Endodermal cell (in vitro differentiated cells): ENCODE data around the gene SGPP2. TPM values are rescaled to one million over a fixed set of nuclear protein-coding genes. Genes with fewer than 3 reads are reported as not detected.

Experiments used
- DNase-seq: peaks from one replicate; pipeline ENCODE4 v3.0.0-alpha.2; 2017
- H3K27ac ChIP-seq: 2 replicates; pipeline ENCODE4 v1.5.1; 2013; ENCODE audit warnings: mild to moderate bottlenecking, low read depth, low read length, moderate library complexity
- H3K27me3 ChIP-seq: 2 replicates; pipeline ENCODE4 v1.6.1; 2013; ENCODE audit warnings: mild to moderate bottlenecking, low read length, moderate library complexity; ENCODE audit not compliant: insufficient read depth, control insufficient read depth, poor library complexity, severe bottlenecking
- H3K36me3 ChIP-seq: 2 replicates; pipeline ENCODE4 v1.7.0; 2013; ENCODE audit warnings: mild to moderate bottlenecking, low read length, moderate library complexity; ENCODE audit not compliant: control insufficient read depth, insufficient read depth
- H3K4me1 ChIP-seq: one replicate; pipeline ENCODE4 v1.7.0; 2013; ENCODE audit warnings: low read length; ENCODE audit not compliant: control insufficient read depth, insufficient read depth
- H3K4me3 ChIP-seq: 2 replicates; pipeline ENCODE4 v1.5.1; 2013; ENCODE audit warnings: mild to moderate bottlenecking, low read length, moderate library complexity
- H3K9ac ChIP-seq: 2 replicates; pipeline ENCODE4 v1.6.1; 2013; ENCODE audit warnings: mild to moderate bottlenecking, low read length, moderate library complexity; ENCODE audit not compliant: poor library complexity, severe bottlenecking; ENCODE audit errors: extremely low read depth
- H3K9me3 ChIP-seq: 2 replicates; pipeline ENCODE4 v1.6.1; 2013; ENCODE audit warnings: mild to moderate bottlenecking, low read length, moderate library complexity; ENCODE audit not compliant: control insufficient read depth
- H3K27ac Mint-ChIP-seq: 2 replicates; pipeline ENCODE4 v1.8.0; 2020; ENCODE audit warnings: mixed read lengths
- H3K27me3 Mint-ChIP-seq: 2 replicates; pipeline ENCODE4 v1.8.0; 2021; ENCODE audit warnings: mild to moderate bottlenecking, mixed read lengths; ENCODE audit not compliant: insufficient read depth
- H3K36me3 Mint-ChIP-seq: 2 replicates; pipeline ENCODE4 v1.8.0; 2020; ENCODE audit warnings: low read depth, mixed read lengths
- H3K4me1 Mint-ChIP-seq: 2 replicates; pipeline ENCODE4 v1.8.0; 2020; ENCODE audit warnings: mixed read lengths
- H3K4me3 Mint-ChIP-seq: 2 replicates; pipeline ENCODE4 v1.8.0; 2020; ENCODE audit warnings: mild to moderate bottlenecking, moderate library complexity, mixed read lengths
- H3K9me3 Mint-ChIP-seq: 2 replicates; pipeline ENCODE4 v1.8.0; 2020; ENCODE audit warnings: mild to moderate bottlenecking, mixed read lengths
- CTCF ChIP-seq: fragments of 200-600 bp; sonication (generic); conservative IDR thresholded peaks from 2 replicates; pipeline ENCODE4 v1.5.0; 2021; ENCODE audit warnings: antibody characterized with exemption, mild to moderate bottlenecking
- WGBS, 2 experiments: methylation state at CpG; one replicate each; pipeline versions ENCODE4 v1.1.5 to v1.1.7; 2013; ENCODE audit warnings: missing lambda C conversion rate in 2 of 2, mixed read lengths in 1 of 2; ENCODE audit not compliant: insufficient coverage in 1 of 2, insufficient read length in 1 of 2; 5-methylcytosine and 5-hydroxymethylcytosine counted together
- total RNA-seq, 2 donors: library from RNA; stranded (reverse); fragmentation: NEBNext Ultra II Directional in 1 of 2; extraction: Animal tissue kit (Norgen Biotek cat#: 25700) in 1 of 2; gene quantifications; 2 replicates in 1 of 2; 3 replicates in 1 of 2; pipeline ENCODE4 v1.2.1, GENCODE V29; 2021

The SGPP2 gene
- total RNA-seq, 2 donors from 2014 or later, result not detected

- no peak overlapping the region for H3K9ac ChIP-seq
- Mint-ChIP-seq H3K4me3 (no peak overlapping the region), H3K27ac (peak overlapping the region; percentile 50), H3K9me3 (peaks cover 8% of the 10 kb centered on the region), H3K27me3 (peaks cover 48% of the 10 kb centered on the region), H3K36me3 (no peaks in the 10 kb centered on the region), H3K4me1 (peaks cover 16% of the 10 kb centered on the region)
- no peak overlapping the region for H3K27ac ChIP-seq
- DNase-seq, result no peak
- no peak overlapping the region for H3K4me3 ChIP-seq
- TF ChIP-seq CTCF, result no peak
- 78 to 79% methylated on average over 2 of the region's 3 CpGs for WGBS, 2 experiments
- peaks cover 8% of the 10 kb centered on the region for H3K9me3 ChIP-seq
- H3K4me1 ChIP-seq, result peaks cover 10% of the 10 kb centered on the region
- H3K36me3 ChIP-seq, result no peaks in the 10 kb centered on the region
- no peaks in the 10 kb centered on the region for H3K27me3 ChIP-seq
These were observed 42.8 kb upstream of the SGPP2 start for GRCh38 chr2:222381566-222381965.

GRCh38 chr2:222383255-222383654 lies 41.1 kb upstream of the SGPP2 start:
- peaks cover 7% of the 10 kb centered on the region for H3K27me3 ChIP-seq
- Mint-ChIP-seq H3K27ac (no peak overlapping the region), H3K27me3 (peaks cover 48% of the 10 kb centered on the region), H3K4me1 (peaks cover 16% of the 10 kb centered on the region), H3K9me3 (peaks cover 8% of the 10 kb centered on the region), H3K4me3 (no peak overlapping the region), H3K36me3 (no peaks in the 10 kb centered on the region)
- peaks cover 10% of the 10 kb centered on the region for H3K4me1 ChIP-seq
- DNase-seq, result no peak
- no peak overlapping the region for H3K27ac ChIP-seq
- no peak for TF ChIP-seq CTCF
- H3K9ac ChIP-seq, result no peak overlapping the region
- peaks cover 8% of the 10 kb centered on the region for H3K9me3 ChIP-seq
- no peaks in the 10 kb centered on the region for H3K36me3 ChIP-seq
- H3K4me3 ChIP-seq, result no peak overlapping the region
- 90 to 100% methylated on average over 2 to 4 of the region's 4 CpGs for WGBS, 2 experiments

- no peak overlapping the region for H3K4me3 ChIP-seq
- Mint-ChIP-seq H3K9me3 (peaks cover 9% of the 10 kb centered on the region), H3K27me3 (peaks cover 76% of the 10 kb centered on the region), H3K36me3 (no peaks in the 10 kb centered on the region), H3K27ac (no peak overlapping the region), H3K4me1 (peaks cover 6% of the 10 kb centered on the region), H3K4me3 (no peak overlapping the region)
- TF ChIP-seq CTCF, result no peak
- no peak overlapping the region for H3K9ac ChIP-seq
- no peaks in the 10 kb centered on the region for H3K4me1 ChIP-seq
- WGBS, 2 experiments, result 91 to 96% methylated on average over 6 of the region's 6 CpGs
- peaks cover 7% of the 10 kb centered on the region for H3K27me3 ChIP-seq
- peaks cover 8% of the 10 kb centered on the region for H3K9me3 ChIP-seq
- no peaks in the 10 kb centered on the region for H3K36me3 ChIP-seq
- no peak overlapping the region for H3K27ac ChIP-seq
- DNase-seq, result no peak
These were observed 32.5 kb upstream of the SGPP2 start for GRCh38 chr2:222391743-222392285.
